RPMI8226 (cell line): Measurements from ENCODE around the gene PTPRN2.

ENCODE experiments used
- DNase-seq: peaks from one replicate; pipeline ENCODE4 v3.0.0-alpha.2; 2015

Gene PTPRN2

GRCh38 chr7:157863906-157864810, 723.5 kb downstream of the PTPRN2 start:
- DNase-seq: peak; percentile 44

DNA sequence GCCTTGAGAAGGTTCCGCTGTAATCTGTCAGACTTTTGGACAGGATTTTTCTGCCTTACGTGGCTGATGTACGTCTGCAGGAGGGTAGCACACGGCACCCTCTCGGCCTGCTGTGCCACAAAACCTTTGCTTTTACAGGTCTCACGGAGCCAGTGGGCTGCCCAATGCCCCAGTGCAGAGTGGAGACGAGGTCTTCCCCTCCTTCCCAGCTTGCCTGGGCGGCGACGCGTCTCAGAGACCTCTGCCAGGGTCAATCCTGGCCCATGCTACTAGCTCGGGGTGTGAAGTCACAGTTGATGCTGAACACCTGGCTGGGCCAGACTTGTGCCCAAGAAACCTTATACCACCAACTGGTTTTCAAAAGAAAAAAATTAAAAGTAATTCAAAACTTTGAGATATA, 724.4 kb downstream of the PTPRN2 start:
- no peak for DNase-seq

GRCh38 chr7:157862731-157863130, 724.9 kb downstream of the PTPRN2 start:
- DNase-seq: no peak

GRCh38 chr7:157861551-157861950, 726.1 kb downstream of the PTPRN2 start:
- DNase-seq: no peak

DNA sequence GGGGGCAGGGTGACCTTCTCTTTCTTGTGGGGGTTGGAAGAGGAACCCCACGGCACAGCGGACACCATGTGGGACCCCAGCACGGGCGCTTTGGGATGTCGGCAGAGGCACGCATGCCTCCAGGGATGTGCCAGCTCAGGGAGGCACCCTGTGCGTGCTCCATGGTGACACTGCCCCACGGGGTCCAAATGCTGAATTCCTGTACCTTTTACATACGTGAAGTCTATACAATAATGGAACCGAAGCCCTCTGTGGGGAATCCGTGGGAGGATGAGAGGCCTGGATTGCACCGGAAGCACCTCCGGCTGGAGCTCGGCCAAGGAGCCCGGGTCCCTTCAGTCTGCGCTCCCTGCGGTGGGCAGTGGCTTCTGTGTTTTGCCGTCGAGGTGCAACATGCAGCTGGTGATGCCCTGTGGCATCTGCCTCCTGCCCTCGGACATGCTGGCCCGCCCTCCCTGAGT, 726.6 kb downstream of the PTPRN2 start:
- no peak for DNase-seq

GRCh38 chr7:157860406-157860805, 727.2 kb downstream of the PTPRN2 start:
- no peak for DNase-seq

GRCh38 chr7:157859915-157860314, 727.7 kb downstream of the PTPRN2 start:
- DNase-seq: no peak

- DNase-seq: peak; percentile 17
These were observed 730.0 kb downstream of the PTPRN2 start for GRCh38 chr7:157857578-157858075.

- DNase-seq: no peak
These were observed 730.6 kb downstream of the PTPRN2 start for GRCh38 chr7:157856873-157857577.

- DNase-seq: no peak
These were observed 732.0 kb downstream of the PTPRN2 start for GRCh38 chr7:157855452-157856213.

GRCh38 chr7:157855016-157855415, 732.6 kb downstream of the PTPRN2 start:
- DNase-seq: no peak

DNA sequence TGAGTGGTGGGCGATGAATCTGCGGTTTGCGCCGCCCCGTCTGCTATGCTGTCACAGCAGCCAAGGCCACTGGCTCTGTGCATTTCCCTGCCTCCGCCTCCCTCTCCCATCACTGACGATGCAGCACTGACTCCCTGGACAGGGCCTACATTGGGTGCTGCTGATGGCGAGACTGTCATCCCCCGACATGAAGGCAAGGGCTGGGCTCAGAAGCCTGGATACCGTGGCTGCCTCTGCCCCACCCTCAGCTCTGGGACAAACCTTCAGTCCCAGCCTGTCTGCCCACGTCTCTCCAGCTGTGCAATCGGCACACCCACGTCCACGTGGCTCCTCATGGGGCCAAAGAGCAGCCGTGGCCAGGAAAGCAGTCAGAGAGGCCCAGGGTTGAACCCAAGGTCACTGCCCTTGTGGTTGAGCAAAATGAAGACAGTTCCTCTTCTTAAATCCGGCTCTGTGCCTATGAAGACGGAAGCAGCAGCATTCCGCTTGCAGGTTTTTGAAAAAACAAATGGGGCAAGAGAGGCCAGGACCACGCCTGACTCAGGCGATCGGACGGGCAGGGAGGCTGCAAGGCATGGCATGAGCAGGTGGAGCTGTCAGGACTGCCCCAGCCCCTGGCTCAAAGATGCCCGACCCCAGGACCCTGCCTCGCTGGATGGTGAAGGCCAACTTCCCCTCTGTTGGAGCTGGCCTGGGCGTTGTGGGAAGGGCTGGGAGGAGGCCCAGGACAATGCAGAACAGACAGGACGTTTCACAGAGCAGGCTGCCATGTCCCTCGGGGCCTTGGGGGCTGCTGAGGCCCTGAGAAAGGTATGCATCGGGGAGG, 733.3 kb downstream of the PTPRN2 start:
- peak; percentile 67 for DNase-seq

DNA sequence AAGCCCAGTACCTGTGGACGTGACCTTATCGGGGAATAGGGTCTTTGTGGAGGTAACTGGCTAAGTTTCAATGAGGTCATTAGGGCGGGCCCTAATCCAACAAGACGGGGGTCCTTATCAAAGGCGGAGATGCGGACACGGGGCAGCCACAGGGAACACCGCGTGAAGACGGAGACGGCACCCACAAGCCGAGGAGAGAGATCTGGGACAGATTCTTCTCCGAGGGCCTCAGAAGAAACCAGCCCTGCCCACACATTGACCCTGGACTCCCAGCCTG, 733.9 kb downstream of the PTPRN2 start:
- DNase-seq: no peak

DNA sequence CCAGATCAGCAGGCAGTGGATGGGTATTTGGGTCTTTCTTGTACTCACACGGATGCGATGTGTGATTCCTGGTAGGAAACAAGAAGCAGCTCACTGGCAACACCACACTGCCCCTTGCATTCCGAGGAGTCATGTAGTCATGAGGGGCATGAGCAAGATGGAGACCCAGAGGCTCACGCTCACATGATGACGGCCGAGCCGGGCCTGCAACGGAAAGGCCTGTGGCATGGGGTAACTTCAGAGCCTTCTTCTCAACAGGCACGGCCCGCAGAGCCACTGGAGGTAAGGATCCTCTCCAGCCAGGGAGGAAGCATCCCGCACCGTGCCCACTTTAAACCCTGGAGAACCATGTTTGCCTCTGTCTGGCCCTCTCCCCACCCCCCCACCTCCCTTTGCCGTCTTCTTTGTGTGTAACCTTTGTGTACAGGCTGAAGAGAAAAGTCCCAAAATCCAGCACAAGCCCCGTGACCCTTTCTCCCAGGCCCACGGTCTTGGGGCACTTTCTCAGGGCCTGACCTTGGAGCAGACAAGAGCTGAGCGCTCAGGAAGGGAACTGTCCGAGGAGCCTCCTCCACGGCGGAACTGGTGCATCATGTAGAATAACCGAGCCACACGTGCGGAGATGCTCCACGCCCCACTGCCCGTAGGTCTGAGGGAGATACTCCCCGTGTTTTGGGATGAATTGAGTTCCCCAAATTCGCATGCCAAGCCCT, 734.4 kb downstream of the PTPRN2 start:
- DNase-seq: no peak

DNA sequence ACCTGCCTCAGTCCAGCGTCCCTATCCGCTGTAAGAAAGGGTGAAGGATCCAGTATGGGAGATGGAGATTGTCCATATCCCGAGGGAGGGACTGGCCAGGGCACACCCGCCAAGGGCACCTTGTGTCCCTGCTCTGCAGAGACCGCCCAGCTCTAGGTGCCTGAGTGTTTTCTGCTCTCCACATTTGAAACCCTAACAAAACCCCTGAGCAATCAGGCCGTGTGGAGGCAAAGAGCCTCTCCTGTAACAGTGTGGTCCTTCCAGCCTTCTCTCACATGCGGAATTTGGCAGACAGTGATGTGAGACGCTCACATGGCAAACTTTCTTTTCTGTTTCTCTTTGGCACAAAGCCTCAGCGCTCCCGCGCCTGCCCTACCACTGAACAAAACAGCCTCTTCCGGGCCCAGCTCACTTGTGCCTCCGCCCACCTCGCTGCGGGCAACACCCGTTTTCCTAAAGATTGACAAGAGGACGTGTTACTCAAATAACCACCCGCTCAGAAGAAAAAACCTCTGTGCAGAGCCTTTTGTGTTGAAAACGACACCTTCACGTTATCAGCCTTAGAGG, 736.0 kb downstream of the PTPRN2 start:
- DNase-seq: peak; percentile 74

GRCh38 chr7:157850481-157851444, 736.9 kb downstream of the PTPRN2 start:
- DNase-seq: no peak

GRCh38 chr7:157849726-157850125, 737.9 kb downstream of the PTPRN2 start:
- DNase-seq: no peak

DNA sequence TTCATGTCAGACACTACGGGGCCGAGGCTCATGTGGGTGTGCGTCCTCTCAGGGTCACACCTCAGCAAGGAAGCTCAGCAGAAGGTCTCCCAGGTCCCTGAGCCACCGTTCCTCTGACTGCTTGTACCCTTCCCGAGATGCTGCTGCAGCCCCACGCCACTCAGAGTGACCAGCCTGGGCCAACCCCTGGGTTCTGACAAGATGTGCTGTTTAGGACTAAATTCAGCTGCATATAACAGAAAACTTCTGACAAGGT, 738.4 kb downstream of the PTPRN2 start:
- DNase-seq: no peak

DNA sequence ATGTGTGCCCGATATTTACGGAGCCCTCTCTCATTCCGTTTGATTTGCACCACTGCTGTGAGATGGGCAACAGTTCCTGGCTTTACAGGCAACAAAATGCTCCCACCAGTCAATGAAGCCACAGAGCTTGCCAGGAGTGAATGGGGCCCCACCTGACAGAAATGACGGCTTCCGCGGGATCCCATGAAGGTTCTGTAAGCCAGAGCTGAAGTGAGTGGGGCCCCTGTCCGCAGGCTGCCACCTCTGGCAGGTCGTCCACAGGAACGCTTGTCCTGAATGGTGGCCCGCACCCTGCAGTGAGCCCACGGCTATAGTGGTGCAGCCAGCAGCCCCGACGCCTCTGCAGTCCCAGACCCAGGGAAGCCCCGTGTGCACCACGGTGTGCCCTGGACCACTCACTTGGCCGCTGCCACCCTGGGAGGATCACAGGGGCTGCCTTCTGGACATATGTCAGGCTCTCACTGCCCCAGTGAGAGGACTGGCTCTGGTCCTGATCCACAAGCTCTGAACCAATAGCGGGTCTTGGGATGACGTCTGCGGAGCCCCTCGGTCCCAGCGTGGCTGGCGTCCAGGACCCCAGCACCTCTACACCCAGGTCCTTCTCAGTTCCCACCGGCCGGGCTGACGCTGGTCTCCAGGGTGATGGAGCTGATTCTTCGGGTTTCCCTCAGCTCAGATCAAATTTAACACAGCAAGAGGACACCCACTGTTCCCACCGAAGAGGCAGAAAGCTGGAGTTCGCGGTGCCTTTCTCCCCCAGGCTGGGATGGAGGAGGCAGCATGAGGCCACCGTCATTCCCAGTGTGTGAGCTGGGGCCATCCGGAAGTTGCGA, 738.9 kb downstream of the PTPRN2 start:
- no peak for DNase-seq
